ENCODE data around the gene FAM187B.

FAM187B gene

GRCh38 chr19:35268536-35269437 lies 40.2 kb upstream of the FAM187B start, which contains the start of gene USF2 (continued):
- TF ChIP-seq ZBTB6 (tag by site-specific recombination; IDR thresholded peaks at IDR 0.05) (0 out of 2 replicates have a peak, but pooled peaks have one; percentile 35), WT1 (tag by site-specific recombination; IDR thresholded peaks at IDR 0.05) (no peak), ZNF433 (tag by site-specific recombination; IDR thresholded peaks at IDR 0.05; ENCODE audit: low read depth) (no peak)

DNA sequence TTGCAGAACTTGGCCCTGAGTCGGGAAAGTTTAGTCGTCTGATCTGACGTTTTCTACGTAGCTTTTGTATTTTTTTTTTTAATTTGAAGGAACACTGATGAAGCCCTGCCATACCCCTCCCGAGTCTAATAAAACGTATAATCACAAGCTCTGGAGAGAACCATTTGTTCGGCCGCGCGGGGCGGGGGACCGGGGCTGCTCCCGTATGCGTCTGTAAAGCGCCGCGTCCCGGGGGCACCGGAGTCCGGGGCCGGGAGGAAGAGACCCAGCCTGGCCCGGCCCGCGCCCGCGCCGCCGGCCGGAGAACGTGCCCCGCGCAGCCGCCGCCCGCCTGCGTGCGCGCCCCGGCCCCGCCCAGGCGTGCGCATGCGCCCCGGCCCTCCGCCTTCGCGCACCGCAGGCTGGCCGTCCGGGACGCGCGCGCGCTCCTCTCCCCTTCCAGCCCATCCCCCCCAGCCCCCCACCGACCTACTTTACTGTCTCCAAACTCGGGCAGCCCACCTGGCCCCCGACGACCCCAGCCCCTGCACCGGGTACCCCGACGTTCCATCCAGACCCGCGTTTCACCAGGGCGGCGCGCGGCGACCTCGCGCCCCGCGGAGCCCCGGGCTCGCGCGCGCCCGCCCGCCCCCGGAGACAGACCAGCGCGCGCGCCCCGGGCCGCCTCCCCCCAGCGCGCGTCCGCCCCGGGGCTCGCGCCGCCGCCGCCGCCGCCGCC lies 39.4 kb upstream of the FAM187B start:
- ChIA-PET CTCF (interaction anchor here (0.5 to 1.4 kb wide), 4 partner anchors 65 to 198 kb away, joined by 3 to 4 read pairs (median 3); no protein-coding TSS in a partner anchor), POLR2A (interaction anchor here (0.6 to 2.5 kb wide), 13 partner anchors 10 to 734 kb away, joined by 3 to 17 read pairs (median 4); no protein-coding TSS in a partner anchor)
- Histone ChIP-seq H3K9me3 (ENCODE audit: control insufficient read depth, insufficient read depth, low read depth, low read length) (no peaks in the 10 kb centered on the region), H3K36me3 (ENCODE audit: control insufficient read depth in 2 of 2, insufficient read depth in 1 of 2, low read length in 2 of 2) (peaks cover 48 to 59% of the 10 kb centered on the region in 2 experiments), H3K27ac (ENCODE audit: extremely low read depth, low read depth, low read length) (peak overlapping the region; percentile 100), H3K4me1 (ENCODE audit: control insufficient read depth, insufficient read depth, low read length) (peaks cover 24% of the 10 kb centered on the region), H3K4me3 (ENCODE audit: low read depth, low read length) (peak overlapping the region; percentile 55)
- TF ChIP-seq ZBTB11 (tag by site-specific recombination; conservative IDR thresholded peaks at IDR 0.05; ENCODE audit: low read depth) (peak; percentile 36), ZEB2 (tag by site-specific recombination; IDR thresholded peaks at IDR 0.05) (peak; percentile 92), ZNF623 (tag by site-specific recombination; IDR thresholded peaks at IDR 0.05) (peak; percentile 38; the same call in 1 of the 2 replicates), KLF17 (tag by site-specific recombination; IDR thresholded peaks at IDR 0.05) (peak; percentile 14; the same call in 1 of the 2 replicates), SP7 (tag by site-specific recombination; IDR thresholded peaks at IDR 0.05) (0 out of 2 replicates have a peak, but pooled peaks have one; percentile 59), ZNF843 (tag by site-specific recombination; IDR thresholded peaks at IDR 0.05) (peak; percentile 2), ZNF398 (tag by site-specific recombination; IDR thresholded peaks at IDR 0.05) (no peak), ZBTB8A (tag by site-specific recombination; IDR thresholded peaks at IDR 0.05) (peak; percentile 63), PATZ1 (tag by site-specific recombination; IDR thresholded peaks at IDR 0.05) (peak; percentile 81; the same call in 1 of the 2 replicates), ZNF518A (tag by site-specific recombination; conservative IDR thresholded peaks at IDR 0.05; ENCODE audit: low read depth) (0 out of 2 replicates have a peak, but pooled peaks have one; percentile 29), ZNF629 (tag by site-specific recombination; IDR thresholded peaks at IDR 0.05) (0 out of 2 replicates have a peak, but pooled peaks have one; percentile 61), ZNF2 (tag by site-specific recombination; IDR thresholded peaks at IDR 0.05) (peak; percentile 82; the same call in 1 of the 2 replicates), ZSCAN23 (tag by site-specific recombination; IDR thresholded peaks at IDR 0.05) (no peak; the same call in 1 of the 2 replicates), YY1 (tag by site-specific recombination; IDR thresholded peaks at IDR 0.05) (0 out of 2 replicates have a peak, but pooled peaks have one; percentile 8)
